ENCODE results near the gene MTA1.
A peak's percentile ranks its signal among the peaks of the same experiment; 100 is the strongest.

MTA1 gene

DNA sequence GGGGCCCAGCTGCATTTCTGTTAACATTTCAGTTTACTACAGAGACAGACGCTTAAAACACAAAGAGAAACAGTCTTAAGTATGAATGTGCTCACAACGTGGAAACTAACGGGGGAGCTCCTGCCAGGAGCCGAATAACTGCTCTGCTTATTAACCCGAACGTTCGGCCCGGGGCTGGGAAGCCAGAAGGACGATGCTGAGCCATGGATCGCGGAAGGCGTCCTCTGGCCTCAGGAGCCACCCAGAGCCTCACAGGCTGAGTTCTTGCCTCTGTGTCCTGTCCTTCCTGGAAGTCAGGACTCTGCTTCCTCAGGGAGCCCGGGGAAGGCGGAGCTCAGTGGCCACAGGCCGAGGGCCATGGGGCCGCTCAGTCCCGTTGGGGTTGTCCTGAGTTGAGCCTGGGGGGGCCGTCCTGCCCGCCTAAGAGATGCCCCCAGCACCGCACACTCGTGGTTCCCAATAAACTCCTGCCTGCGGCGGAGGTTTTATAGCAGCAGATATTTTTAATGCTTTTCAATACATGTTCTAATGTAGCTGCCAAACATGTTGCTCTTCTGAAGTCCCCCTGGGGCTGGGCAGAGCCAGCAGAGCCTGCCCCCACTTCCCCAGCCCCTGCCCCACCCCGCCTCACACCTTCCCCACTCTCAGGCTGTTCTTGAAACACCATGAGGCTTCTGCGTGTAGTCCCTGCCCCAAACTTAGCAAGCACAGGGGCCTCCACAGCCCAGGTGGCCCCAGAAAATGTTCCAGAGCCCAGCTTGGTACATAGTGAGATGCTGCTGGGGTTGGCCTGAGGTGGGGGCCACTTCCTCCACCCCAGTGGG lies 24.7 kb upstream of the MTA1 start:
- TF ChIP-seq FOXP2 (optimal IDR thresholded peaks at IDR 0.05; ENCODE audit: borderline replicate concordance, extremely low read depth, extremely low read length, insufficient read depth), result no peak
- no peak for TF ChIP-seq REST (IDR thresholded peaks at IDR 0.05; ENCODE audit: insufficient read depth in 1 of 2, low read depth in 2 of 2, low read length in 2 of 2)
- TF ChIP-seq POLR2AphosphoS5 (IDR thresholded peaks at IDR 0.05; ENCODE audit: low read depth, low read length), result no peak
- no peak for TF ChIP-seq TAF1 (IDR thresholded peaks at IDR 0.05; ENCODE audit: borderline replicate concordance, insufficient read depth, low read length)
- TF ChIP-seq SIN3A (IDR thresholded peaks at IDR 0.05; ENCODE audit: borderline replicate concordance, insufficient read depth, low read length), result no peak

DNA sequence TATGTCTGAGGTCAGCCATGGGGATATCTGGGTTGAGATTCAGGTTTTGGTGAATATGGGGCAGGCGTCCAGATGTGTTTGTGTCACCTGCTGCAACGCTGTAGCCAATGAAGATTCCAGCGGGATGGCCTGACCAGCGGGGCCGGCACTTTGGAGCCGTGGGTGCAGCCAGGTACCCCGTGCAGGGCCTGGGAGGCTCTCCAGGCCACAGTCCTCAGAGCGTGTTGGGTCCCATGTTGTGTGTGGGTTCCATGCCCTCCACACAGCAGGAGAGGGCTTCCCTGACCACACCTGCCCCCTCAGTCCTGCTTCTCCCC lies 24.1 kb upstream of the MTA1 start:
- TF ChIP-seq FOXP2 (optimal IDR thresholded peaks at IDR 0.05; ENCODE audit: borderline replicate concordance, extremely low read depth, extremely low read length, insufficient read depth) (no peak), POLR2AphosphoS5 (IDR thresholded peaks at IDR 0.05; ENCODE audit: low read depth, low read length) (no peak), SIN3A (IDR thresholded peaks at IDR 0.05; ENCODE audit: borderline replicate concordance, insufficient read depth, low read length) (no peak), TAF1 (IDR thresholded peaks at IDR 0.05; ENCODE audit: borderline replicate concordance, insufficient read depth, low read length) (no peak), REST (IDR thresholded peaks at IDR 0.05; ENCODE audit: insufficient read depth in 1 of 2, low read depth in 2 of 2, low read length in 2 of 2) (no peak)

DNA sequence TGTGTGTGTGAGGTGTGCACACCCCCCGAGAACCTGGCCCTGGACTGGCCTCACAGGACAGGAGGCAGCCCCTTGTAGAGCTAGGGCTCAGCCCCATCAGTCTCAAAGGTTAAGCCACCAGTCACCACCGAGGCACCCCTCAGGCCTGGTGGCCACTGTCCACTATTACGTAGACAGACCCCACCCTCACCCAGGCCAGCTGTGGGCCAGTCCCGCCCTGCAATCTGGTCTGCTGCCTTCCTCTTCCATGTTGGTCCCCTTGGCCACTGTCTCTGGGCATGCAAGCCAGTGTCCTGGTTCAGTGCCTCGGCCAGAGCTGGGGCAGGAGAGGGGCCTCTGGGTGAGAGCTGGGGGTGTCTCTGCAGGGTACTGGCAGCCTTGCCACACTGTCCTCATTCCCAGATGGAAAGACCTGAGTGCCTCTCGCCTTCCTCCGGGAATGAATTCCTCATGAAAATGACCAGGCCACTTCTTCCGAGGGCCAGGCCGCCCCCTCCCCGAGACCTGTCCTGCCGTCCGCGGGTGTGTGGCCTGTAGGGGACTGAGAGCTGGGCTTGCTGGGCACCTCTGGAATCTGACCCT lies 22.2 kb upstream of the MTA1 start:
- no peak for TF ChIP-seq REST (IDR thresholded peaks at IDR 0.05; ENCODE audit: insufficient read depth in 1 of 2, low read depth in 2 of 2, low read length in 2 of 2)
- no peak for TF ChIP-seq FOXP2 (optimal IDR thresholded peaks at IDR 0.05; ENCODE audit: borderline replicate concordance, extremely low read depth, extremely low read length, insufficient read depth)
- TF ChIP-seq SIN3A (IDR thresholded peaks at IDR 0.05; ENCODE audit: borderline replicate concordance, insufficient read depth, low read length), result no peak
- TF ChIP-seq POLR2AphosphoS5 (IDR thresholded peaks at IDR 0.05; ENCODE audit: low read depth, low read length), result no peak
- TF ChIP-seq TAF1 (IDR thresholded peaks at IDR 0.05; ENCODE audit: borderline replicate concordance, insufficient read depth, low read length), result no peak

GRCh38 chr14:105398044-105398725 lies 21.4 kb upstream of the MTA1 start, which contains the start of gene TEX22:
Gene TEX22, plus strand, starts transcription at chr14:105398538. Its CDS starts 803 bp downstream, at chr14:105399341.
- TF ChIP-seq POLR2AphosphoS5 (IDR thresholded peaks at IDR 0.05; ENCODE audit: low read depth, low read length) (peak; percentile 65; the same call in 1 of the 2 replicates), FOXP2 (optimal IDR thresholded peaks at IDR 0.05; ENCODE audit: borderline replicate concordance, extremely low read depth, extremely low read length, insufficient read depth) (no peak), TAF1 (IDR thresholded peaks at IDR 0.05; ENCODE audit: borderline replicate concordance, insufficient read depth, low read length) (0 out of 2 replicates have a peak, but pooled peaks have one; percentile 18)

GRCh38 chr14:105398726-105399465 lies 20.7 kb upstream of the MTA1 start:
- TF ChIP-seq TAF1 (IDR thresholded peaks at IDR 0.05; ENCODE audit: borderline replicate concordance, insufficient read depth, low read length), result no peak
- no peak for TF ChIP-seq FOXP2 (optimal IDR thresholded peaks at IDR 0.05; ENCODE audit: borderline replicate concordance, extremely low read depth, extremely low read length, insufficient read depth)
- no peak for TF ChIP-seq SIN3A (IDR thresholded peaks at IDR 0.05; ENCODE audit: borderline replicate concordance, insufficient read depth, low read length)
- no peak for TF ChIP-seq POLR2AphosphoS5 (IDR thresholded peaks at IDR 0.05; ENCODE audit: low read depth, low read length)
- TF ChIP-seq REST (IDR thresholded peaks at IDR 0.05; ENCODE audit: insufficient read depth in 1 of 2, low read depth in 2 of 2, low read length in 2 of 2), result no peak

Data from PFSK-1 (cell line).